Activated CD8-positive, alpha-beta memory T cell treated with anti-CD3 and anti-CD28 coated beads for 24 hours (primary cell): ENCODE results near the gene MRAP2.

Experiments used
- DNase-seq: peaks from one replicate; pipeline ENCODE4 v3.0.0-alpha.2; 2020

Gene MRAP2, protein sequence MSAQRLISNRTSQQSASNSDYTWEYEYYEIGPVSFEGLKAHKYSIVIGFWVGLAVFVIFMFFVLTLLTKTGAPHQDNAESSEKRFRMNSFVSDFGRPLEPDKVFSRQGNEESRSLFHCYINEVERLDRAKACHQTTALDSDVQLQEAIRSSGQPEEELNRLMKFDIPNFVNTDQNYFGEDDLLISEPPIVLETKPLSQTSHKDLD

DNA sequence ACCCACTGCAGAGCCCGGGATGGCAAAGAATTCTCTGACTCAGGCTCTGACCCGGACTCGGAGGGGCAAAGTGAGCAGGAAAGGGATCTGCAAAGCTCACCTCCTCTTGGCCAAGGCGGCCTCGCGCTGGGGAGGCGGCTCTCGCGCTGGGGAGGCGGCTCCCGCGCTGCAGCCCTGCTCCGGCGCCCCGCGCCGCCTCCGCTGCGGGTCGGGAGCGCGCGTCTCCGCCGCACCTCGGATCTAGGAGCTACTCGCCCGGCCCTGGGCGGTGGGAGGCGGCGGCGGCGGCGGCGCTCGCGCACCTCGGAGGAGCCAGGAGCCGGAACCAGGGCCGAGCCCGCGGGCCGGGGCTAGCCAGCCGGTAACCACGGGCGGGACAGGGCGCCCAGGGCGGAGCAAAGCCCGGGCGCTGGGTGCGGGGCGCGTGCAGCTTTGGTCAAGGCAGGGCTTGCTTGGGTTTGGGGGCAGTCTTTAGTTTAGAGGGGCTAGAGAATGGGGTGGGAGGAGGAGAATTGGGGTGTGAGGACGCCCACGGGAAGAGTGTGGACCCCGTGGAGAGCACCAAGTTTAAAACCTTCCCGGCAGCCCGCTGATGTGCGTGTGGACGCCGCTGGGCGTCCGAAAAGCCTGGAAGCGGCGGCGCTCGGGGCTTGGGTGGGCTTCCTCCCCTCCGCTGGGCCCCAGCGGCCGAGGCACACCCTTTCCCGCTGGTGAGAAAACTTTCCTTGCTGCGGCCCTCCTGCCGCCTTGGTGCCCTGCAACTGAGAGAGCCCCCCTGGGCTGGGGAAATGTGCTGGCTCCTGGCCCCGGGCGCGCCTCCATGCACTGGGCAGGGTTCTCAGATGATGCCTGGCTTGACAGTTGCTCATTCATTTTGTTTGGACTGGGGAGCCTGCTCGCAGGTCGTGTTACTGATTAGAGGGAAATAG is at the start of gene MRAP2:
Gene MRAP2 (plus strand): TSS at position 250 of the 929 bp plus-strand sequence. CDS start 21,547 bp downstream, outside the sequence.
- no peak for DNase-seq

DNA sequence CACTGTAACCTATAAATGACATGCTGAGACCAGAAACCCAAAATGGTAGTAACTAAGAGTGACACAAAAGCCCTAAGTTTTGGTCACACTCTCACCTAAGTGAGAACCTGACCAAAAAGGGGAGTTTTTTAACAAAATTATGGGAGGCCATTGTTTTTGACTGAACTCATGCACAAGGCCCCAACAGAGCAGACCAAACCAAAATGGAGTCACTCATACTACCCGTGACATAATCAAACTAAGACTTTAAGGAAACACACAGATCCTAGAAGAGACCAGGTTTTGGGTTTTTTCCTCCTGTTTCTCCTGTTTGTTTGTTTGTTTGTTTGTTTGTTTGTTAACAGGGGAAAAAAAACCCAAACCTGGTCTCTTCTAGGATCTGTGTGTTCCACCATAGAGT is 49.2 kb upstream of the MRAP2 start:
- no peak for DNase-seq

DNA sequence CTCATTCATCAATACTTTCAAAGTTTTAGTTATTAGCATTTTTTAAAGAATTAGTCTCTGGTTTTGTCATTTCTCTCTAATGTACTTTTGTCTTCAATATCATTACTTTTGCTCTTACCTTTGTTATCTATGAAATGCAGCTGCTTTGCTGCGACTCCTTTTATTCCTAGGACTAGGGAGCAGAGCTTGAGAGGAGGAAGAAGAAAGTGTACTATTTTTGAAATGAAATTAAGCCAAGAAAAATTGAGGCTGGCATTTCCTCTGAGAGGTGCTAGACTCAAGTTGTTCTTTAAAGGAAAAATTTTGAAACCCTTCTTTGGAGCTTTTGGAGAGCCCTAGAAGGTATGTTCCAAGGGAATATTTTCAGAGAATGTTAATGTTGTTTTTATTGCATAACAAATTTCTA is 48.3 kb upstream of the MRAP2 start:
- DNase-seq = no peak

DNA sequence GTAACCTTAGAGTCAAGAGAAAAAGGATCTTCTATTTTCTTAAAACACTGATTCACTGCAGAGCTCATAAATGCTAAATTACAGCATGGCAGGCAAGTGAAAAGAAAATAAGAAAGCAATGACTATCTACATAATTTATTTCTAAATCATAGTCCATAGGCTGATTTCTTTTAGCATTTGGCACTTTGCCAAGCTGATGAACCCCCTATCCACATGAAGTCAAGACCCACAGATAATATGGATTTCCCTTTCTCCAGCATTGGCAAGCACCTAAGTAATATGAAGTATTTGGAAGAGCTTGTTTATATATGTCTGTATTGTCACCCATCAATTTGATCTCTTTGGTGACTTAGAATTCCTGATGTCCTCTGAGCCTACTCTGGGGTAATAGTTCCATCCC is 47.9 kb upstream of the MRAP2 start:
- no peak for DNase-seq

DNA sequence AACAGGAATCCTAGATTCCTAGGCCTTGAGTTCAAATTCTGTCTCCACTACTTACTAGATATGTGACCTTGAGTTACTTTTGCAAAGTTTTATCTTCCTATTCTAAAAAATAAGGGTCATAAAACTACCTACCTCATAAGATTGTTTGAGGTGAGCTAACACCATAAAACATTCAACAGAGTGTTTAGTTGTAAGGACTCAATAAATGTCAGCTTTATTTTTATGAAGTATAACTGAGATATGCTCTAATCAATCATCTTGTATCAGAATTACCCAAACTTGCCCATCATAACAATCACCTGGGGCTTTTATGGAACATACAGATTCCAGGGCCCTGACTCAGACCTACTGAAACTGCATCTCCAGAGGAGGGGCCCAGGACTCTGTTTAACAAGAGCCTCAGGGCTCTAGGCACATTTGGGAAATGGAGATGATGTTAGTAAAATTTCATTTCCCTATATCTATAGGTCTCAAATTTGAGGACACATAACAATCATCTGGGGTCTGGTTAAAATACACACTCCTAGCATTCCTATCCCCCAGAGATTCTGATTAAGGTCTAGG is 35.5 kb upstream of the MRAP2 start:
- no peak for DNase-seq

DNA sequence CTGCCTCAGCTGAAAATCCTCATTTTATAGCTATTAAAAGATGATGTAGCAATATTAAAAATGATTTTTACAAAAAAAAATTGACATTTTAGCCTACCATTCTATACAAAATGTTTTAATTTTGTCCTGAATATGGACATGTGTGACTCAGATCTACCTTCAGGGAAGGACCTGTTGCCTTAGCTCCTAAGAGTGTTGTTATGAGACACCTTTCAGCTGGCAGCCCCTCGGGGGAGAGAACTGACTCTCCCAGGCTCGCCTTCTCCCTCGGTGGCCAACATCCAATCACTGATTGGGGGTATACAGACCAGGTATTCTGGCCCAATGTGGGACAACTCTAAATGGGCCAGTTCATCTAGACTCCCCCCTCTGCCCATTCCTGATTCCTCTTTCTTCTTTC is 32.5 kb upstream of the MRAP2 start:
- DNase-seq = no peak

DNA sequence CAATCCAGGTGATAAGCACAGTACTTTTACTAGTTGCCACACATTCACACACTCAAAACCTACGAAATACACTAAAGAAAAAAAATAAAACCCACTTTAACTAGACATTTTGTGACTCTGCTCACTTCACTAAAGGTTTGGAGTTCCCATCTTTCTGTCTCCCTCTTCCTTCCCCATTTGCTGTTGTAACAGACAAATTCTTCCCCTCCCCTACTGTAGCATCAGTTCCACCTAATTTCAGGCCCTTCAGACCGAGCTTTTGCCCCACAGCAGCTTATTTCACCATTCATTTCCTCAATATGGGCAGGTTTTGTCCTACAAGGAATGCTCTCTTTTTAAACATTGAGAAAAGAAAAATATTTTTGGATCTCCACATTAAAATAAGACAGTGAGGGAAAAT is 31.3 kb upstream of the MRAP2 start:
- DNase-seq = no peak

DNA sequence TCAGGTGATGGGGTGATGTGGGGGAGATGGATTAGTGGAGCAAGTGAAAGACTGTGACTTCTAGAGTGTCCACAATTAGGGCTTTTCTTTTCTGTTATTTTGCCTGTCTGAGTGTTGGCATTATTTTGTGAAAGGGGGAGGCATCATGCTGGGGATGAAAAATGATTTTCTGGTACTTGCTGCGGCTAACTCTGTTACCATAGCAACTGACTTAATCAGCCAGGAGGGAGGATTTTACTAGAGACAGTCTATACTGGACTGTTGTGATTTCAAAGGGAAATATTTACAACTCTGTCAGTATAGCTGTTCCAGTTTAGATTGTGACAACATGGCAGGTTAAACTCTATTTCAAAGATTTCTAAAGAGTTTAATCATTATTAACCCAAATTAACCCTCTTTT is 30.4 kb upstream of the MRAP2 start:
- no peak for DNase-seq

DNA sequence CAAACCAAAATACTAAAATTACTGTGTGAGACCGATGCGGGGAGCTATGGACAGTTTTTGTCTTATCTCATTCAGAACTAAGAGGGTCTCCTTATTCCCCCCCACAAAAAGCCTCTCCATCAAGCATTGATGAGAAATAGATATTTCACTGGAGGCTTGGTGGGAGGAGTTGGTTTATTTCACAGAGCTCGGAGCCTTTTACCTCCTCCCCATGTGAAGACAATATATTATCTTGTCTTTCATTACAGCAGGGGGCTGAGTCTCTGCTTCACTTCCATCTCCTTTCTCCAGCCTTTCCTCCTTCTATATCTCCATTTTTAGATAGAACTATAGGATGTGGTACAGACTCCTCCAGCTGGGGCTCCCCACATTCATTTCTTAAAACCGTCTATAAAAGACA is 29.9 kb upstream of the MRAP2 start:
- DNase-seq = no peak

DNA sequence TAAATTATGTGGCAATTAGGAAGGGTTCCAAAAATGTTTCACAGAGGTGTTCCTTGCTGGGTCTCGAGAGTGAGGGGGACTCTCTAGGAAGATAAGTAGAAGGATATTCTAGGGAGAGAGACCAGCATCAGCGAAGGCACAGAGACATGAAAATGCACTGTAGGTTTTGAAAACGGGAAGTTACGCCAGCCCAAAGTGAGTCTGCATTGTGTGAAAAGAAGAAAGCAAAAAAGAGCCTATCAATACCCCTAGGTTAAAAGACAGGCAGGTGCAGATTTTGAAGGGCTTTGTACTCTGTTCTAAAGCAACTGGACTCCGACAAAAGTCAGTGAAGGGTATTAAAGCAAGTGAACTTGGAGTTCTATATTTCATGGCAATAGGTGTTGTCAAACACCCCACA is 25.7 kb upstream of the MRAP2 start:
- no peak for DNase-seq

DNA sequence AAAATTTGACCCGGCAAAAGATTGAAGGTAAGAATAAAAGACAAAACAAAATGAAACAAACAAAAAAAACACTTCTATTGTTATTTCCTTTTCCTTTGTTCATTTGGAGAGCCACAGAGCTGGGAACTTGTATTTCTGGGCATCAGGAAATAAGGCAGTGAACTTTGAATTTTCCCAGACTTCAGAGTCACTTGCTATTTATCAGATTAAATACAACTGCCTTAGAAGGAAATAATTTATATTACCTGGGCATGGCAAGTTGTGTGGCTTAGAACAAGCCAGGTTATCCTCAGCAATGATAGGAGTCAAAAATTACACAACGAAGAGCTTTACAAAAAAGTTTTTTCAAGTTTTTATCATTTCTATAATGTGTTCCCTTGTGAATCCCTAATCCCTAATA is 20.2 kb upstream of the MRAP2 start:
- no peak for DNase-seq

DNA sequence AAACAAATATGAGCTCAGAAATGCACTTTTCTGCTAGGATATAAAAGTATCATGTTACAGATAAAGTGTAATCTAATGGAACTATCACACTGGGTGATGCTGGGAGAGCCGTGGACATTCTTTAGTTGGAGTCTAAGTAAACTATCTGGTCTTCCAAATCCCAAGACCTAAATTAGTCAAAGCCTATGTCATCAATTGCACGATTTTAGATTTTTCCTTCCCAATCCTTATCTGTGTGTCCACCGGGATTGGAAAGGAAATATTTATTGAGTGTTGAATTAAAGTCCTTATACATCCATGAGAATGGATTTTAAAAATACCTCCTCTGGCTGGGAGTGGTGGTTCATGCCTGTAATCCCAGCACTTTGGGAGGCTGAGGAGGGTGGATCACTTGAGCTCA is 19.6 kb upstream of the MRAP2 start:
- no peak for DNase-seq

DNA sequence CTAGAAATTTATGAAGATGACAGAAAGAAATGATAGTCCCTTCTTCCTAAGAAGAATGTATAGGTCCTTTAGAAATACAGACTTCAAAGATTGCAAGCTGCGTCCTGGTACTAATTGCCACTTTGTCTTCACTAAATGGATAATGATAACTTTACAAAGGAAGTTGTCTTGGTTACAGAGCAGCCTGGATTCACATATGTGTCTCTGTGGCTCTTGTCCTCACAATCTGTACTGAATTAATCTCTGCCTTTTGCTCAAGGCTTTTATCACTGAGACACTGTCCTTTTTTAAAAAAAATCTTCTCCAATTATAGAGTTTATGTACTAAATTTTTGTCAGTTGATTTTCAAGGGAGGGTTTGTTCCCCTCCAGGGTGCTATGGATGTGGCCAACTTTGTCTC is 17.5 kb upstream of the MRAP2 start:
- DNase-seq = no peak

DNA sequence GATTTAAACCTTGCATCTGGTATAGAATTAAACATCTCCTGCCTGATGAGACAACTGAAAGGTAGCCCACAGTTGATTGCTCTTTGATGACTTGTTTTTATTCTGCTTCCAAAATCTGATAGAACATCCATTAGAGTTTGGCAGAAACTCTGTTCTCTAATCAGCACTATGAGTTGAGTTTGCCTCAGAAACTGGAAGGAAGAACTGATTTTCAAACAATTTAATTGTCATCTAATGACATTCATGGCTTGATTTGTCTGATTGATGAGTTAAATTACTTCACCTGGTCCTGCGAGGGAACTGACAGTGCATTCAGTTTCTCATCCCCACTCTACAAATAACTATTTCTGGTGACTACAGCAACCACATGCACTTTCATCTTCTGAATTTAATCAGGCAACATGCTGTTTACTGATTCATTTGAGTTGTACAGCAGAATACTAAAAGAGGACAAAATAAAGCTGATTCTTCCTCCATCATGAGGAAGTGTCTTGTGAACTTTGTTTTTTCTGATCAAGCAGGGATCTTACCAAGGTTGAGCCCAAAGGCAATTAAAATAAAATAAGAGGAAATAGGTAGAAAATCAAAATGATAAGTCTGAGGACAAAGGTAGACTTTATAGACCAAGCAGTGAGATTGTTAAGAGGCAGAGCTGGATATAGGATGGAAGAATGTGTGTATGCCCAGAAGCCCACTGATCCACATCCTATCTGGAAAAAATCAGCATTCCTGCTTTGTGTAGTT is 15.7 kb upstream of the MRAP2 start:
- no peak for DNase-seq

DNA sequence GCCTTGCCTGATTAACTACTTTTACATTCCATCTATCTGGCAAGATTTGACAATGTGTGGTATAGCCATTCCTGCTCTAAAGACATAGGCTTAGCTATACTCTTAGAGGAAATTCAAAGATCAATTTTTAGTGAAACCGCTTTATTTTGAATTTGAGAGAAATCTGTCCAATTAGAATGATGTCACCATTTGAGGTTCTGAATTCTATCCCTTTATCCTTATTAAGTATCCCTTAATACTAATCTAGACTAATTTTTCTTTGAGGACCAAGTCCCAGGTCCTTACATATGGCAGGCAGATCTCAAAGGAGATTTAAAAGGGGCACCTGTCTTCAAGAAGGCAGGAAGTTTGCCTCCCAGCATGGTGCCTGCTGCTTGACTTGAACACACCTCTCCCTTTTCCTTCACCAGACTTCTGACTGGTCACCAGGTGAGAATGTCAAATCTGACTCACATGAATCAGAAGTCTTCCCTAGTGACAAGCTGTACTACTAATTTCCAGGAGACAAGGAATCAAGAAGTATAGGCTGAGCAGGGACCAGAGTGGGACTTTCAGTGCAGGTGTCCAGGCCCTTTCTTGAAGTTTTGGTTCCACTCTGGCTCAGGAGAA is 15.0 kb upstream of the MRAP2 start:
- DNase-seq = no peak

DNA sequence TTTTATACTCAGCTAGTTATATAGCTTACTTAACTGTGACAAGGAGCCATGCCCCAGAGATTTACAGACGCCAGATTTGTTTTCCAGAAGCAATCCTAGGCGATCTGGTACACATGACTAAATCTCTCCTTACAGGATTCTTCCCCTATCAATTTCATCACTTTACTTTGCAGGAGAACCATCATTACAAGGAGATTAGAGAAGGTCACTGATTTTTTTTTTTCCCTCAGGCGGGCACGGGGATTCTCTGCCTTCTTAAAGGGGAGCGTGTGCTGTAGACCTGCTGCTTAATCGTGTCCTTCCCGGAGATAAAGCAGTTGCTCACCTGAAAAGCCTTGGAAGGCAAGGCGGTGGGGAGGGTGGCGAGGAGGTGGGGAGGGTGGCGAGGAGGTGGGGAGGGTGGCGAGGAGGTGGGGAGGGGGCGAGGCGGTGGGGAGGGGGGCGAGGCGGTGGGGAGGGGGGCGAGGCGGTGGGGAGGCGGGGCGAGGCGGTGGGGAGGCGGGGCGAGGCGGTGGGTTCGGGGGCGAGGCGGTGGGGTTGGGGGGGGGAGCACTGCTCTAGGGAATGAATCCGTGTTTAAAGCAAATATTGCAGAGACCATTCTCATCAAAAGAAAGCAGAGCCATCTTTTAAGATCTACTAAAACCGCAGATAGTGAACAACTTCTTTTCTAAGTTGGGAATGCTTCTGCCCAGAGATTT is 14.3 kb upstream of the MRAP2 start:
- no peak for DNase-seq

DNA sequence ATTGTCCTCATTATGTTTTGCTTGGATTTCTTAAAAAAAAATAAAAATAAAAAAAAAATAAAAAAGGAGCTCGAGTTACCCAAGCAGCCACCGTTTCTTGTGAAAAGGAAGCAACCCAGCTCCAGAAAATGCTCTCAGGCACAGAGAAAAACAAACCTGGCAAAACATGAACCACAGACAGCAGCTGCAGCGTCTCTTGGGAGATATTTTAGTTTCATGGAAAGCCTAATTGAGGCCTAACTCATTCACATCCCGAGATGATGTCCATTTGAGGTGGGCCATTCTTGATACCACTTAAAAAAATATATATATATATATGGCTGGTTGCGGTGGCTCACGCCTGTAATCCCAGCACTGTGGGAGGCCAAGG is 13.7 kb upstream of the MRAP2 start:
- no peak for DNase-seq

DNA sequence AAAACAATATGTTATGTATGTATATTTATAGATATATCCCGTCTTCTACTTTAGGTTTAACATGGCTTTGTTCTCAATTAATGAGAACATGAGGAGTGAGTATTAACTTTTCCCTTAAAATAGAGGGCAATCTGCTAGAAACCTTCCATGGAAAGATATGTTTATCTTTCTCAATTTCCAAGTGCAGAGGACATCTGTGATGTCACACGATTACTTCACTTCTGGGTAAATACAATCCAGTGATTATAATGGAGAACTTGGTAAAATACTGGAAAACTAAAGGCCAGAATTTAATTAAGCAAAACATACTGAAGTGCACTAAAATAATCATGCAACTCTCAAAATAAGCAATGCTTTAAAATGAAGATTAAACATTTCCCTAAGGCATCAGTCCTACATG is 11.9 kb upstream of the MRAP2 start:
- no peak for DNase-seq

DNA sequence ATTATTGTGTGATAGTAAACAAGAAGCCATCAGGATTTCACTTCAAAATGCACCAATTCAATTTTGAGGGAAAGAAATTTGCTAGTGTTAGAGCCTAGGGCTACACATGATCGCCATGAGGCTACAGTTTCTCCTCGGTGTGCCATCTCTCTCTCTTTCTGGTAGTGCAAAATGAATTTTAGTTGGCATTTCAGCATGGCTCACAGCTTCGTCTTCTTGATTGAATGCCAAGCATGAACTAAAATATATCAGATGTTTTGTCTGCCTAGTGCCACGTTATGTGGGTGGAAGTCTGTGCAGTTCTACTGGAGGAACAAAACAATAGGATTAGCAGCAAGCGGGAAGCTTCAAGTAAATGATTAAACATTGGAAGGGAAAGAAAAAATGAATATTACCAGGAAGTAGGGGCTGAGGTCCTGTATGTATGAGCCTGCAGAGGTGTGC is 6.8 kb upstream of the MRAP2 start:
- DNase-seq = no peak

DNA sequence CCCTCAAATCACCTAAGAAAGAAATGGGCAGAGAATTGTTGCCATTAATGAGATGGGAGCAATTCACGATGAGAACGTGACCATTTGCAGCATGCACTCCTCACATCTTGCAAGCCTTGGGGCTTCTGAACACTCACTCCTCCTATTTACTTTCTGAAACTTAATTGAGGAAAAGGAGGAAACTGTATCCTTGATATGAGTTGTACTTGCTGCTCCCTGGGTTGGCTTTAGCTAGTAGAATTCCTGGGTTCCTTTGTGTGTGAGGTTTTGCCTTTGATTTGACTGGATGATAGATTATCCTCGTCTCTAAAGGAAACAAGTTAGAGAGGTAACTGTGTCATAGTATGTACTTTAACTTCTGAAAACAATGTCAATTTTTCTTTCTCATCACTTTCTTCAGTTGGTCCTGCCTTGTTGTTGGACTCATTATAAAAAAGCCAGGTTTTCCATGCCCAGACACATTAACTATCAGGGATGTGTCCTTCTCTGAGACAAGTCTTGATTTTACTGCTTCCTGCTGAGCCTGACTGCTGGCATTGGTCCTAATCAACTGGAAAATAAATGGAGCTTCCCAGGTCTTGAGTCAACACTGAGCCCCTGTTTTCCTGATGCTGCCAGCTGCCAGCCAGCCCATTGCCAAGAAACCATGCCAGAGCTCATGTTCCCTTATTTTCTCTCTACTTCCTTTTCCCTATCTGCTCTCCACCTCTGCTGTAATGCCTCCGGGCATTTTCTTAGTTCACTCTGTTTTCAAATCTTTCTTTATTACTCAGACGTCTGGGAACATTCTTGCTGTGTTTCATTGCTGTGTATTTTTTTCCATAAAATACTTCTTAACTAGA is 6.0 kb upstream of the MRAP2 start:
- DNase-seq = no peak

DNA sequence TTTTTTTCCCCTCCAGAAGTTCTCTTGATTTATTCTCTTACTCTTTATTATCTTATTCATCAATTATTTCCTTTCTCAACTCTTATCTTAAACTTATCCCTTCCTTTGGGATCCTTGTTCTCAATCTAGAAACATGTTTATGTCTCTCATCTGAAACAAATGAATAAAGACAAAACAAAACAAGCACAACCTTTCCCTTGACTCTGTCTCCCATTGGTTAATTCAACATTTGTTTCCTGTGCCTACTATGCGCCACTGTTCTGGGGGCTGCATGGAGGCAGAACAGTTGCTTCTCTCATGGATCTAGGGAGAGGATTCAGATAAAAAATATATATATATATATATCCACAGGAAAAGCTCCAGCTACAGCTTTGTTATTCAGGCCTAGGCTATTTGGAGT is 5.2 kb upstream of the MRAP2 start:
- no peak for DNase-seq
